Natural killer cell (primary cell): ENCODE results near the gene HIF1A. TPM values are rescaled to one million over a fixed set of nuclear protein-coding genes. Genes with fewer than 3 reads are reported as not detected.

Experiments used
- ATAC-seq, 3 donors: fragments of 150-1000 bp in 2 of 3; fragments of 200-7000 bp in 1 of 3; cut with Tn5 transposase; 1 replicate in 1 of 3; 2 replicates in 2 of 3; pipeline ENCODE4 v1.10.0; 2021; ENCODE audit warnings: mild to moderate bottlenecking in 2 of 3, moderate library complexity in 2 of 3
- DNase-seq, 2 donors: peaks; one replicate each; pipeline versions ENCODE4 v3.0.0 to v3.0.0-alpha.2; 2013 to 2021; ENCODE audit warnings: mixed read lengths in 1 of 2
- H3K27ac ChIP-seq: one replicate; pipeline ENCODE4 v1.5.1; 2013; ENCODE audit warnings: mild to moderate bottlenecking, low read length
- H3K27me3 ChIP-seq: one replicate; pipeline ENCODE4 v1.6.1; 2013; ENCODE audit warnings: low read length; ENCODE audit not compliant: control insufficient read depth, insufficient read depth
- H3K36me3 ChIP-seq: one replicate; pipeline ENCODE4 v1.6.1; 2013; ENCODE audit warnings: low read length; ENCODE audit not compliant: control insufficient read depth, insufficient read depth
- H3K4me1 ChIP-seq: one replicate; pipeline ENCODE4 v1.6.1; 2013; ENCODE audit warnings: low read length; ENCODE audit not compliant: control insufficient read depth, insufficient read depth
- H3K4me3 ChIP-seq: one replicate; pipeline ENCODE4 v1.5.1; 2013; ENCODE audit warnings: low read length
- H3K9me3 ChIP-seq: one replicate; pipeline ENCODE4 v1.6.1; 2013; ENCODE audit warnings: low read length; ENCODE audit not compliant: control insufficient read depth, insufficient read depth
- H3K27ac Mint-ChIP-seq, 2 donors: one replicate each; pipeline ENCODE4 v1.8.0; 2022; ENCODE audit warnings: mild to moderate bottlenecking in 2 of 2, mixed read lengths in 2 of 2, moderate library complexity in 1 of 2
- H3K27me3 Mint-ChIP-seq, 2 donors: one replicate each; pipeline ENCODE4 v1.8.0; 2022; ENCODE audit warnings: low read depth in 2 of 2, mixed read lengths in 2 of 2
- H3K36me3 Mint-ChIP-seq: one replicate; pipeline ENCODE4 v1.8.0; 2022; ENCODE audit warnings: mixed read lengths
- H3K4me1 Mint-ChIP-seq, 2 donors: one replicate each; pipeline ENCODE4 v1.8.0; 2022; ENCODE audit warnings: mixed read lengths in 2 of 2
- H3K4me3 Mint-ChIP-seq: one replicate; pipeline ENCODE4 v1.8.0; 2022; ENCODE audit warnings: mild to moderate bottlenecking, moderate library complexity, mixed read lengths
- H3K9me3 Mint-ChIP-seq, 2 donors: one replicate each; pipeline ENCODE4 v1.8.0; 2022; ENCODE audit warnings: mixed read lengths in 2 of 2
- CTCF ChIP-seq: fragments of 200-600 bp; IDR thresholded peaks from one replicate; pipeline ENCODE4 v1.8.0; 2022; ENCODE audit warnings: antibody characterized with exemption
- WGBS: methylation state at CpG from one replicate; pipeline ENCODE4 v1.1.7; 2013; ENCODE audit warnings: missing lambda C conversion rate; ENCODE audit not compliant: insufficient coverage; 5-methylcytosine and 5-hydroxymethylcytosine counted together
- intact Hi-C: fragments of 100-400 bp; cut with micrococcal nuclease; formaldehyde crosslinking; loops from one replicate; pipeline ENCODE4 v1.14.2; 2022
- total RNA-seq, 4 donors: library from RNA; stranded (reverse); fragments of 120-200 nt in 1 of 4; gene quantifications; one replicate each; pipeline versions ENCODE4 v1.2.3 to v1.2.4, GENCODE V29; 2013 to 2022

The HIF1A gene
- total RNA-seq, 3 donors from 2014 or later (not counting 1 experiment from before 2014, with no cell fraction given) = 174 to 184 (median 177) TPM

GRCh38 chr14:61648377-61648776 lies 46.9 kb upstream of the HIF1A start:
- no peaks in the 10 kb centered on the region for H3K9me3 Mint-ChIP-seq
- DNase-seq = no peak
- H3K27ac ChIP-seq = no peak overlapping the region
- no peaks in the 10 kb centered on the region for H3K9me3 ChIP-seq
- ATAC-seq = no peak
- no peak overlapping the region for H3K27ac Mint-ChIP-seq
- no peaks in the 10 kb centered on the region for H3K27me3 Mint-ChIP-seq
- TF ChIP-seq CTCF = no peak
- no peak overlapping the region for H3K4me3 ChIP-seq
- intact Hi-C loops = no loop called here
- H3K36me3 ChIP-seq = no peaks in the 10 kb centered on the region
- H3K27me3 ChIP-seq = no peaks in the 10 kb centered on the region
- no peaks in the 10 kb centered on the region for H3K4me1 ChIP-seq
- no peaks in the 10 kb centered on the region for H3K4me1 Mint-ChIP-seq
- no peaks in the 10 kb centered on the region for H3K36me3 Mint-ChIP-seq
- H3K4me3 Mint-ChIP-seq = no peak overlapping the region

- 100% methylated on average over 1 of the region's 4 CpGs for WGBS
- Mint-ChIP-seq H3K9me3 (no peaks in the 10 kb centered on the region), H3K36me3 (no peaks in the 10 kb centered on the region), H3K4me1 (no peaks in the 10 kb centered on the region), H3K4me3 (no peak overlapping the region), H3K27ac (no peak overlapping the region), H3K27me3 (no peaks in the 10 kb centered on the region)
- DNase-seq (peak in 1 of 2 donors; percentile 59), ATAC-seq (no peak)
- H3K27ac ChIP-seq = no peak overlapping the region
- no peak overlapping the region for H3K4me3 ChIP-seq
- no peak for TF ChIP-seq CTCF
- H3K36me3 ChIP-seq = no peaks in the 10 kb centered on the region
- no peaks in the 10 kb centered on the region for H3K9me3 ChIP-seq
- no peaks in the 10 kb centered on the region for H3K27me3 ChIP-seq
- no peaks in the 10 kb centered on the region for H3K4me1 ChIP-seq
- intact Hi-C loops = no loop called here
These were observed 46.0 kb upstream of the HIF1A start for GRCh38 chr14:61649283-61649682.

- Mint-ChIP-seq H3K27me3 (no peaks in the 10 kb centered on the region), H3K4me3 (no peak overlapping the region), H3K27ac (no peak overlapping the region), H3K36me3 (no peaks in the 10 kb centered on the region), H3K9me3 (no peaks in the 10 kb centered on the region), H3K4me1 (peaks cover 0 to 8% of the 10 kb centered on the region in 2 donors)
- WGBS = 89% methylated on average over 3 of the region's 4 CpGs
- H3K27me3 ChIP-seq = no peaks in the 10 kb centered on the region
- TF ChIP-seq CTCF = no peak
- DNase-seq (no peak), ATAC-seq (no peak)
- no peaks in the 10 kb centered on the region for H3K36me3 ChIP-seq
- intact Hi-C loops = no loop called here
- H3K27ac ChIP-seq = no peak overlapping the region
- peaks cover 4% of the 10 kb centered on the region for H3K4me1 ChIP-seq
- no peak overlapping the region for H3K4me3 ChIP-seq
- no peaks in the 10 kb centered on the region for H3K9me3 ChIP-seq
These were observed 44.0 kb upstream of the HIF1A start for GRCh38 chr14:61651355-61651754.

GRCh38 chr14:61652526-61653262 lies 42.6 kb upstream of the HIF1A start:
- H3K4me3 ChIP-seq = no peak overlapping the region
- no peaks in the 10 kb centered on the region for H3K27me3 ChIP-seq
- no peak for ATAC-seq
- H3K27me3 Mint-ChIP-seq = no peaks in the 10 kb centered on the region
- H3K9me3 Mint-ChIP-seq = no peaks in the 10 kb centered on the region
- no peak for TF ChIP-seq CTCF
- no peak overlapping the region for H3K27ac ChIP-seq
- H3K4me1 ChIP-seq = peaks cover 4% of the 10 kb centered on the region
- H3K27ac Mint-ChIP-seq = no peak overlapping the region
- no peaks in the 10 kb centered on the region for H3K9me3 ChIP-seq
- intact Hi-C loops = no loop called here
- peaks cover 0 to 9% of the 10 kb centered on the region in 2 donors for H3K4me1 Mint-ChIP-seq
- H3K36me3 Mint-ChIP-seq = no peaks in the 10 kb centered on the region
- H3K36me3 ChIP-seq = no peaks in the 10 kb centered on the region
- WGBS = 94% methylated on average over 5 of the region's 5 CpGs
- H3K4me3 Mint-ChIP-seq = no peak overlapping the region
- DNase-seq = no peak
